ENCODE data around the gene RXRB.

Gene RXRB

DNA sequence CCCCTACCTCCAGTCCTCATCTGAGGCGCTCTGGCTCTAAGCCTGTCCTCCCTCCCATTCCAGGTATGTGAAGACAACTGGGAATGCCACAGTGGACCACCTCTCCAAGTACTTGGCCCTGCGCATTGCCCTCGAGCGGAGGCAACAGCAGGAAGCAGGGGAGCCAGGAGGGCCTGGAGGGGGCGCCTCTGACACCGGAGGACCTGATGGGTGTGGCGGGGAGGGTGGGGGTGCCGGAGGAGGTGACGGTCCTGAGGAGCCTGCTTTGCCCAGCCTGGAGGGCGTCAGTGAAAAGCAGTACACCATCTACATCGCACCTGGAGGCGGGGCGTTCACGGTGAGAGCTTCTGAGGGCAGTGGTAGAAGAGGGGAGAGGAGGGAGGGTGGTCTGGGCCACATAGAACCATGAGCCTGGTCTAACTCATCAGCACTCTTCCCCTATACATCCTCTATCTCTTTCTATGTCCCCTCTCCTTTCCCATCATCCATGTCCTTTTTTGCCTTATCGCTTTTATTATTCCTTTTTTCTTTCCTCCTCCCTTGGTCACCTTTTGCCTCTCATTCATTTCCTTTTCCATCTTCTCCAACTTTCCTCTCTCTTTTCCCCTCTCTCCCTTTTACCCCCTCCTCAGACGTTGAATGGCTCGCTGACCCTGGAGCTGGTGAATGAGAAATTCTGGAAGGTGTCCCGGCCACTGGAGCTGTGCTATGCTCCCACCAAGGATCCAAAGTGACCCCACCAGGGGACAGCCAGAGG is 11.4 kb upstream of the RXRB start:
- no peak for DNase-seq

DNA sequence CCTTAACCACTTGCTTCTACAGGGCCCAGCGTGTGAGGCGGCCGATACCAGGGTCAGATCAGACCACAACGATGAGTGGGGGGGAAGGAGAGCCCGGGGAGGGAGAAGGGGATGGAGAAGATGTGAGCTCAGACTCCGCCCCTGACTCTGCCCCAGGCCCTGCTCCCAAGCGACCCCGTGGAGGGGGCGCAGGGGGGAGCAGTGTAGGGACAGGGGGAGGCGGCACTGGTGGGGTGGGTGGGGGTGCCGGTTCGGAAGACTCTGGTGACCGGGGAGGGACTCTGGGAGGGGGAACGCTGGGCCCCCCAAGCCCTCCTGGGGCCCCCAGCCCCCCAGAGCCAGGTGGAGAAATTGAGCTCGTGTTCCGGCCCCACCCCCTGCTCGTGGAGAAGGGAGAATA is 10.7 kb upstream of the RXRB start:
- no peak for DNase-seq

GRCh38 chr6:33209856-33210255 is 9.4 kb upstream of the RXRB start:
- no peak for DNase-seq

DNA sequence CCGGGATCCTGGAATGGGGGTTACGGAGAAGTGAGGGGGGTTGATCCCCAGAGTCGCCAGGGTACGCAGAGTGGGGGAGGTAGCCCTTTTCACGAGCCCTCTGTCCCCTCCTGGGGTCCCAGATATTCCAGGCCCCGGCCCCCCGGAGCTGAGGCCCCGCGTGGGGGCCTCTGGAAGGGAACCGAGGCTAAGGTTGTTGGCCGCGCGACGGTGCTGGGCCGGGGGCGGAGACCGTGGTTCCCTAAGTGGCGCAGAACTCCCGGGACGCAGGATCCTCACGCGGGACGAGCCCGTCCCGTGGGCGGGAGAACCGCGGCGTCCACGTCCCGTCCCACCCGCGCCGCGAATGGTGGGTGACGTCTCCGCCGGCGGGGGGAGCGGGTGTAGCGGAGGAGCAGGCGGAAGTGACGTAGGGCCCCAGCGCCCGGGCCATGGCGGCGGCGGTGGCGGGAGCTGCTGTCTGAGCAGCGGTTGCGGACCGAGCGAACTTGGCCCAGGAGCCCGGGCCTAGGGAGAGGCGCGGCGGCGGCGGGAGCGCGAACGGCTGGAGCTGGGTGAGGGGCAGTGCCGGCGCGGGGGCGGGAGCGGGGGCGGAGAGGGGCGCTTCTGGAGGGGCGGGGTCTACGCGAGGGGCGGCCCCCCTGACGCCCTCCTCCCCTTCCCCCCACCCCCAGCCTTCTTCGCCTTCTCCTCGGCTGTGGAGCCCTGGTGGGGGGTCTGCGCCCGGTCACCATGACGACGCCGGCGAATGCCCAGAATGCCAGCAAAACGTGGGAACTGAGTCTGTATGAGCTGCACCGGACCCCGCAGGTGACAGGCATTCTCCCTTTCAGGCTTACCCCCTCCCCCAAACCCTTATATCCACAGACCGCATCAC is 7.9 kb upstream of the RXRB start, which contains the start of gene RING1:
RING1 (plus strand) TSS at position 410 of the 877 bp plus-strand sequence; CDS start at position 733, 323 bp downstream.
- DNase-seq = peak; percentile 82 to 86

- DNase-seq = peak in 1 of 2 donors; percentile 16
These were observed 7.2 kb upstream of the RXRB start for GRCh38 chr6:33207552-33208090.

- DNase-seq = no peak
These were observed 6.5 kb upstream of the RXRB start for GRCh38 chr6:33206864-33207551.

DNA sequence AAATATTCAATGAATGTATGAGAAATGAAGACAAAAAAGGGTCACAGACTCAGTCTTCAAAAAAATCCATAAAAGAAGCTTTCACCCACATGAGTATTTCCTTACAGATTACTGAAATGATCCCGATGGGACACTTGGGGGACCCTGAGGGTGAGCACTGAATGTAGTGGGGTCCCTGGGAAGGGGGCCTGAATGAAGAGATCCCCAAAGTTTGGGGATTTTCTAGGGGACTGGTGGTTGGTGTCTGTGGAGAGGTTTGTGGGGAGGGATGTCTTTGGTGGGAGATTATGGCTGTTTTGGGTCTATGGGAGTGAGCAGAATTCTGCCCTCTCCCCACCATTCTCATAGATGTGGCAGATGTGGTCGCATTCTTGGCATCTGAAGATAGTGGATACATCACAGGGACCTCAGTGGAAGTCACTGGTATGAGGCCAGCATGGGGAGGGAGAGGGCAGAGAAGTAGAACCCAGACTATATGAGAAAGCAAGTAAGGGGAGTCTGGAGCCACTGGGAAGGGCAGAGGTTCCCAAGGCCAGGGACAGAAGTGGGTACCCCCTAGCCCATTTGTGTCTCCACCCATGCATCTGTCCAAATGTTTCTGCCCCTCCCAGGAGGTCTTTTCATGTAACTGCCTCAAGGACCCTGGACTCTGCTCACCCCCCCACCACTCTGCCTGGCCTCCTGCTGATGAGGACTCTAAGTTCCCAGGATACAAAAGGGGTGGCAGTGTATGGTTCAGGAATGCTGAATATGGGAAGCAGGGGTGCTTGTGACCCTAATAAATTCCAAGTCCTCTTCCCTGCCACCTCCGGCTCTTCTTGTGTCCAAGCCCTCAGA is 5.8 kb upstream of the RXRB start:
- DNase-seq = no peak

GRCh38 chr6:33205191-33206026 is 4.9 kb upstream of the RXRB start:
- DNase-seq = peak in 1 of 2 donors; percentile 45

- DNase-seq = peak; percentile 88 to 91
These were observed 4.1 kb upstream of the RXRB start, which contains the start of gene HSD17B8 for GRCh38 chr6:33204415-33205190. TSS of gene HSD17B8 (plus strand) at chr6:33204655. CDS start at chr6:33204669, 14 bp downstream.

DNA sequence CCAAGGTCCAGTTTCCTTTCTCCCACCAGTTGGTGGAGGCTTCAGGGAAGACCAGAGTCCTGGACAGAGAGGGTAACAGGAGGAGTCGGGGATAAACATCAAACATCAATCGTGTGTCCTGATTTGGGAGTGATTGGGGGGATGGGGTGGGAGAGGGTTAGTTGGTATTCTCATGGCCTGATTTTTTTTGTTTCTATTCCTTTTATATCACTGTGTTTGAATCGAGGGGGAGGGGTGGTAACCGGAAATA is 3.6 kb upstream of the RXRB start:
- DNase-seq = no peak

DNA sequence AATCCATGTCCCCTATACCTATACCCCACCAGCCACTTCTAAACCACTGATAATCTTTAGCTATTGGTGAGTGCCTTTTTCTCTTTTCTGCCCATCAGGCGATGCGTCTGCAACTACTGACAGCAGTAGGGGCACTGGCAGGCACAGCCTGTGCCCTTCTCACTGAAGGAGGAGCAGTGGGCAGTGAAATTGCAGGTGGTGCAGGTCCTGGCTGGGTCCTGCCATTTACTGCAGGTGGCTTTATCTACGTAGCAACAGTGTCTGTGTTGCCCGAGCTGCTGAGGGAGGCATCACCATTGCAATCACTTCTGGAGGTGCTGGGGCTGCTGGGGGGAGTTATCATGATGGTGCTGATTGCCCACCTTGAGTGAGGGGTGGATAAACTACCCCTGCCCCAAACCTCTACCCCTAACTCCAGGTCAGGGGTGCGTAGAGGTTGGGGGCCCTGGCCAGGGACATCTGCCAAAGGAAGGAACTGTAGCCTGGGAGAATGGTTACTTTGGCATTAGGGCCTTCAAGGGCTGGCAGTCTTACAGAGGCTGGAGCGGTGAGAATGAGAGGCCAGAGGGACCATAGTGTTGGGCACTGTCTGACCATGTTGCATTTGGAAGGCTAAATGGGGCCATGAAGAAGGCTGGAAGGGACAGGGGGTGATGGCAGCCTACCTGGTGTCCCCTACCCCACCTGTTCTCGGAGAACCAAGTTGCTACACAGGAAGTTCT is 3.1 kb upstream of the RXRB start:
- no peak for DNase-seq

GRCh38 chr6:33202799-33203198 is 2.3 kb upstream of the RXRB start:
- DNase-seq = no peak

DNA sequence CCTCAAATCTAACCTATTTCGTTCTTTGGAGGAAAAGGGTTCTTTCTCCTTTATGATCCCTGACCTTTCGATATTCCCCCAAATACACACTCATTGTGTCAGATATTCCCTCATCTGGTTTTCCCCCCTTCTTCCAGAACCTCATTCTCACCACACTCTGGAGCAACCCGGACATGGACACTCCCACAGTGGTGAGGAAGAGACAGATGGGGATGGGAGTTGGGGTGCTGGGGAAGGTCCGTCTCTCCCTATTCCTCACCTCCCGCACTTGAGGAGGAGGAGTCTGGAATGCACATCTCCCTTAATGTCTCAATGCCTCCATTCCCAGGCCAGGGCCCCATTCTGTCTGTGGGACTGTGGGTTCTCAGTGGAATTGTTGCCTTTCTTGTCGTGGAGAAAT is 1.5 kb upstream of the RXRB start:
- DNase-seq = no peak

- DNase-seq = no peak
These were observed 681 bp upstream of the RXRB start for GRCh38 chr6:33201147-33201545.

DNA sequence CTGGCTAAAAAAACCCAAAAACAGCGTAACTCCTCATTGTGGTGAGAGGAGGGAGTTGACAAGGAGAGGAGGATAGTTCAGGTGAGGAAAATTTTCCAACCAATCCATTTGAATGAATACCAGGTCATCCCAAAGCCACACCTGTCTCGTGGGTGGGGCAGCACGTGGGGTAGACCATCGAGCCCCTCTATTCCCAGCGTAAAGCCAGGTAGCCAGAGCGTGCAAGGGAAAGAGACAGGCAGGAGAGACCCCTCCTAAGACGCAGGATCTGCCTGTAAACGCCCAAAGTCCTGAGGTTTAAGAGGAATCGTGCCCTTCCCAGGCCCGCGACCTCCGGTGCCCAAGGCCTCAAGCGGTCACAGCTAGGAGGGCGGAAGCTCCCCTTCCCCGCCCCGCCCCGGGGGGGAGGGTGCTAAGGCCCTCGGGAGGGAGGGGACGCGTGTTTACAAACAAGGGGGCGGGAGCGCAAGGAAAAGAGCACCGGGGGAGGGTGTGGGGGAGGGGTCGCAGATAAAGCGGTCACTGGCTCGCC is 712 bp downstream of the RXRB start:
- DNase-seq = peak; percentile 71 to 74

GRCh38 chr6:33198853-33199436 is 1.5 kb downstream of the RXRB start:
- no peak for DNase-seq

DNA sequence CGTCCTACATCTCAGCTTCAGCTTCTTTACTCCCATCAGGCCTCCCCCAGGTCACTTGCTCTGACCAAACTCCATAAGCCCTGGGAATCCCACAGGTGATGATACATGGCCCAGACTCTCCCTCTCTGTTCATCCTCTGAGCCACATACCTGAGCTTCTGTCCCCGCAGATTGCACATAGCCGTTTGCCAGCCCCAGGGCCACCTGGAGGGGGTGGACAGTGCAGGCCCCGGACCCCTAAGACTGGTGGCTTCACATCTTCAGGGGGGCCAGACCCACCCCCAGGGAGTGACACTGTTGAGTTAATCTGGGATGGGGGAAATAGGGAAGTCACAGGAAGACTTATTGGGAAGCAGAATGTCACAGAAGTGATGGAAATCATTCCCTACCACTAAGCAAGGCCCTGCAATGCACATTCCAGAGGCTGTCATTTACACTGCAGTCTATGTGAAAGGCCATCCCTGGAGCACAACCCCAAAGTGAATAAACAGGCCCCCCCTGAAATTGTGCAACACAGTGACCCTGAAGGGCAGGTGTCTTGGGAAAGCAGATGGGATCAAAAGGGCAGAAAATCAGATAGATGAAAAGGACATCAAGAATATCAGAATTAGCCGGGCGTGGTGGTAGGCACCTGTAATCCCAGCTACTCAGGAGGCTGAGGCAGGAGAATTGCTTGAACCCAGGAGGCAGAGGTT is 2.2 kb downstream of the RXRB start:
- no peak for DNase-seq

DNA sequence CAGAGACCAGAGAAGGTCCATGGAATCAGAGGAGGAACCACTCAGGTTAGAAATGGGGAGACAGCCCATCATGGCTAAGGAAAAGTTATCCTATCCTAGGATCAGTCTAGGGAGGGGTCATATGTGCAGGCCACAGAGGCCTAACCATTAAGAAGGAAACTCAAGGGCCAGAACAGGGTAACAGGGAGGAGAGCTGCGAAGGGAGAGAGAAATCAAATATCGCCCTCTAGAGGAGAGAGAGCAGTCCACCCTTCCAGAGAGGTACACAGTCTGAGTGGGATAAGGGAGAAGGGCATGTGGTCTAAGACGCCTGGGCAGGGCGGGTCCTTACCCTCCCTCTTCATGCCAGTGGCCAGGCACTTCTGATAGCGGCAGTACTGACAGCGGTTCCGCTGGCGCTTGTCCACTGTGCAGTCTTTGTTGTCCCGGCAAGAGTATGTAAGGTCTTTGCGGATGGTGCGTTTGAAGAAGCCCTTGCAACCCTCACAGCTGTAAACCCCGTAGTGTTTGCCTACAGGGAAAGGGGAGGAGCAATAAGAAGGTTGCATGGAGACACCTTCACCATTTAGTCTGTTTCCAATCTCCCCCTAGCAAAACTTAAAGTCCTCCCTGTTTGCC is 2.9 kb downstream of the RXRB start:
- DNase-seq = peak; percentile 65 to 79

Measured in inflammatory macrophage treated with lipopolysaccharide for 1 hour (primary cell).